Keratinocyte (primary cell): ENCODE data around the gene COPZ2.

Experiments
- CTCF ChIP-seq, 3 experiments: IDR thresholded peaks in 1 of 3; conservative IDR thresholded peaks in 1 of 3; optimal IDR thresholded peaks in 1 of 3; 2 replicates in 2 of 3; 3 replicates in 1 of 3; pipeline versions ENCODE3 to v1.5.1; 2011; ENCODE audit warnings: low read length in 3 of 3, mild to moderate bottlenecking in 3 of 3, moderate library complexity in 2 of 3, control low read depth in 1 of 3, inconsistent platforms in 1 of 3; ENCODE audit not compliant: insufficient read depth in 2 of 3; ENCODE audit errors: extremely low read depth in 1 of 3
- EZH2 ChIP-seq: IDR thresholded peaks from one replicate; pipeline ENCODE4 v1.6.1; 2012; ENCODE audit warnings: inconsistent platforms, mild to moderate bottlenecking, low read length, moderate library complexity

- TF ChIP-seq CTCF (optimal IDR thresholded peaks at IDR 0.05 in 1 of 3, IDR thresholded peaks at IDR 0.05 in 1 of 3, conservative IDR thresholded peaks at IDR 0.05 in 1 of 3; ENCODE audit: extremely low read depth in 1 of 3, insufficient read depth in 2 of 3, low read length in 3 of 3): no peak
- TF ChIP-seq EZH2: no peak
Observed at GRCh38 chr17:48058393-48059124, 21.0 kb upstream of the COPZ2 start.
